Measurements from ENCODE around the gene TRIM63. TPM values are rescaled to one million over a fixed set of nuclear protein-coding genes. Genes with fewer than 3 reads are reported as not detected.
A peak's percentile ranks its signal among the peaks of the same experiment; 100 is the strongest.

TRIM63 gene
- total RNA-seq, 1 experiment from 2014 or later: not detected

GRCh38 chr1:26049531-26050247 lies 17.7 kb downstream of the TRIM63 start:
- intact Hi-C loops (cut with micrococcal nuclease; ENCODE audit: unreplicated experiment): no loop called here
- Histone ChIP-seq H3K9me3 (no peaks in the 10 kb centered on the region), H3K4me3 (ENCODE audit: low read depth, low read length) (no peak overlapping the region), H3K4me1 (peaks cover 42% of the 10 kb centered on the region), H3K36me3 (ENCODE audit: control insufficient read depth, insufficient read depth, low read length) (no peaks in the 10 kb centered on the region), H3K27me3 (replicated peaks; ENCODE audit: control insufficient read depth, insufficient read depth, low read length) (no peaks in the 10 kb centered on the region)
- BruUV-seq (replicated peaks): no TSS peak
- Mint-ChIP-seq H3K4me1 (ENCODE audit: low read depth, unreplicated experiment) (peaks cover 20% of the 10 kb centered on the region), H3K9me3 (ENCODE audit: unreplicated experiment) (no peaks in the 10 kb centered on the region), H3K4me3 (ENCODE audit: unreplicated experiment) (no peak overlapping the region), H3K27me3 (ENCODE audit: insufficient read depth, unreplicated experiment) (no peaks in the 10 kb centered on the region), H3K36me3 (ENCODE audit: insufficient read depth, unreplicated experiment) (no peaks in the 10 kb centered on the region), H3K27ac (ENCODE audit: unreplicated experiment) (peak overlapping the region; percentile 46)
- no peak for TF ChIP-seq CTCF (IDR thresholded peaks at IDR 0.05; ENCODE audit: insufficient read depth in 1 of 2, low read depth in 1 of 2, low read length in 1 of 2, severe bottlenecking in 1 of 2, unreplicated experiment in 1 of 2)
- DNase-seq: no peak
- ChIA-PET POLR2A (no interaction called here), CTCF (no interaction called here)

- no TSS peak for BruUV-seq (replicated peaks)
- POLR2A ChIA-PET: no interaction called here
- Mint-ChIP-seq H3K36me3 (ENCODE audit: insufficient read depth, unreplicated experiment) (no peaks in the 10 kb centered on the region), H3K9me3 (ENCODE audit: unreplicated experiment) (no peaks in the 10 kb centered on the region), H3K27ac (ENCODE audit: unreplicated experiment) (no peak overlapping the region), H3K4me3 (ENCODE audit: unreplicated experiment) (no peak overlapping the region), H3K4me1 (ENCODE audit: low read depth, unreplicated experiment) (peaks cover 14% of the 10 kb centered on the region), H3K27me3 (ENCODE audit: insufficient read depth, unreplicated experiment) (no peaks in the 10 kb centered on the region)
- Histone ChIP-seq H3K4me1 (peaks cover 29% of the 10 kb centered on the region), H3K27me3 (replicated peaks; ENCODE audit: control insufficient read depth, insufficient read depth, low read length) (no peaks in the 10 kb centered on the region), H3K36me3 (ENCODE audit: control insufficient read depth, insufficient read depth, low read length) (no peaks in the 10 kb centered on the region), H3K9me3 (no peaks in the 10 kb centered on the region), H3K4me3 (ENCODE audit: low read depth, low read length) (no peak overlapping the region)
- CTCF ChIA-PET: no interaction called here
- TF ChIP-seq CTCF (IDR thresholded peaks at IDR 0.05; ENCODE audit: insufficient read depth in 1 of 2, low read depth in 1 of 2, low read length in 1 of 2, severe bottlenecking in 1 of 2, unreplicated experiment in 1 of 2): no peak
- intact Hi-C loops (cut with micrococcal nuclease; ENCODE audit: unreplicated experiment): no loop called here
- DNase-seq: no peak
These were observed 20.1 kb downstream of the TRIM63 start for GRCh38 chr1:26047278-26047874.

GRCh38 chr1:26046246-26047095 lies 21.0 kb downstream of the TRIM63 start:
- Mint-ChIP-seq H3K27me3 (ENCODE audit: insufficient read depth, unreplicated experiment) (no peaks in the 10 kb centered on the region), H3K4me3 (ENCODE audit: unreplicated experiment) (peak overlapping the region; percentile 71), H3K4me1 (ENCODE audit: low read depth, unreplicated experiment) (peaks cover 14% of the 10 kb centered on the region), H3K27ac (ENCODE audit: unreplicated experiment) (no peak overlapping the region), H3K9me3 (ENCODE audit: unreplicated experiment) (no peaks in the 10 kb centered on the region), H3K36me3 (ENCODE audit: insufficient read depth, unreplicated experiment) (no peaks in the 10 kb centered on the region)
- H3K27me3 ChIP-seq (replicated peaks; ENCODE audit: control insufficient read depth, insufficient read depth, low read length): no peaks in the 10 kb centered on the region
- no peak for TF ChIP-seq CTCF (IDR thresholded peaks at IDR 0.05; ENCODE audit: insufficient read depth in 1 of 2, low read depth in 1 of 2, low read length in 1 of 2, severe bottlenecking in 1 of 2, unreplicated experiment in 1 of 2)
- intact Hi-C loops (cut with micrococcal nuclease; ENCODE audit: unreplicated experiment): no loop called here
- BruUV-seq (replicated peaks): no TSS peak
- H3K4me3 ChIP-seq (ENCODE audit: low read depth, low read length): peak overlapping the region; percentile 41
- DNase-seq: no peak
- ChIA-PET CTCF (interaction anchor here (1.0 to 1.8 kb wide), 4 partner anchors 10 to 189 kb away, joined by 3 to 15 read pairs (median 4); no protein-coding TSS in a partner anchor), POLR2A (interaction anchor here (0.6 kb wide), 2 partner anchors 54 to 168 kb away, joined by 3 to 4 read pairs; no protein-coding TSS in a partner anchor)
- H3K9me3 ChIP-seq: no peaks in the 10 kb centered on the region
- peaks cover 29% of the 10 kb centered on the region for H3K4me1 ChIP-seq
- H3K36me3 ChIP-seq (ENCODE audit: control insufficient read depth, insufficient read depth, low read length): no peaks in the 10 kb centered on the region
